OCI-LY3 (cell line): ENCODE data around the gene METTL23.
"Not testable (repeated sequence)": the region's sequence is repeated elsewhere in the genome, so short reads cannot be mapped to it uniquely, and the experiment has no call there.

ENCODE experiments used
- H2AFZ ChIP-seq: fragments of 200-600, 300-600 bp; shearing (Covaris generic); 2 replicates; pipeline ENCODE4 v1.6.0; 2014; ENCODE audit warnings: antibody characterized with exemption, low read depth, low read length
- H3K27ac ChIP-seq: fragments of 200-600, 300-600 bp; sonication (generic); 2 replicates; pipeline ENCODE4 v1.5.1; 2014; ENCODE audit warnings: mild to moderate bottlenecking, low read length, moderate library complexity, mixed read lengths
- H3K27me3 ChIP-seq: fragments of 200-600, 300-600 bp; sonication (generic); 2 replicates; pipeline ENCODE4 v1.6.1; 2014; ENCODE audit warnings: low read depth, low read length, mixed read lengths
- H3K36me3 ChIP-seq: fragments of 200-600, 300-600 bp; sonication (generic); replicated peaks from 2 replicates; pipeline ENCODE3; 2014; ENCODE audit warnings: low read depth, low read length, mixed read lengths
- H3K4me1 ChIP-seq: fragments of 300-600, 200-600 bp; sonication (generic); 2 replicates; pipeline ENCODE4 v1.6.1; 2014; ENCODE audit warnings: low read length, mixed read lengths
- H3K4me2 ChIP-seq: fragments of 200-600, 300-600 bp; sonication (generic); 2 replicates; pipeline ENCODE4 v1.6.1; 2014; ENCODE audit warnings: low read length, mixed read lengths
- H3K4me3 ChIP-seq: fragments of 300-600, 200-600 bp; sonication (generic); 2 replicates; pipeline ENCODE4 v1.5.1; 2014; ENCODE audit warnings: antibody characterized with exemption, mild to moderate bottlenecking, low read length, moderate library complexity
- H3K79me2 ChIP-seq: fragments of 300-600, 200-600 bp; shearing (Covaris generic); 2 replicates; pipeline ENCODE4 v1.6.1; 2014; ENCODE audit warnings: mild to moderate bottlenecking, low read length, mixed read lengths
- H3K9ac ChIP-seq: fragments of 300-600, 200-600 bp; shearing (Covaris generic); 2 replicates; pipeline ENCODE4 v1.6.0; 2014; ENCODE audit warnings: mild to moderate bottlenecking, low read length, moderate library complexity
- H3K9me3 ChIP-seq: fragments of 200-600, 300-600 bp; shearing (Covaris generic); 2 replicates; pipeline ENCODE4 v1.6.1; 2014; ENCODE audit warnings: low read length, mixed read lengths; ENCODE audit not compliant: insufficient read depth
- H4K20me1 ChIP-seq: fragments of 200-600, 300-600 bp; sonication (generic); 2 replicates; pipeline ENCODE4 v1.6.1; 2016; ENCODE audit warnings: low read length, mixed read lengths; ENCODE audit not compliant: insufficient read depth
- CTCF ChIP-seq: fragments of 200-600, 300-600 bp; sonication (generic); IDR thresholded peaks from 2 replicates; pipeline ENCODE4 v1.5.1; 2014; ENCODE audit warnings: antibody characterized with exemption, low read length, low read depth
- EZH2phosphoT487 ChIP-seq: fragments of 200-600 bp; shearing (Covaris generic); IDR thresholded peaks from 2 replicates; pipeline ENCODE4 v1.6.1; 2018; ENCODE audit warnings: antibody characterized with exemption, mixed run types, low read depth

Gene METTL23

DNA sequence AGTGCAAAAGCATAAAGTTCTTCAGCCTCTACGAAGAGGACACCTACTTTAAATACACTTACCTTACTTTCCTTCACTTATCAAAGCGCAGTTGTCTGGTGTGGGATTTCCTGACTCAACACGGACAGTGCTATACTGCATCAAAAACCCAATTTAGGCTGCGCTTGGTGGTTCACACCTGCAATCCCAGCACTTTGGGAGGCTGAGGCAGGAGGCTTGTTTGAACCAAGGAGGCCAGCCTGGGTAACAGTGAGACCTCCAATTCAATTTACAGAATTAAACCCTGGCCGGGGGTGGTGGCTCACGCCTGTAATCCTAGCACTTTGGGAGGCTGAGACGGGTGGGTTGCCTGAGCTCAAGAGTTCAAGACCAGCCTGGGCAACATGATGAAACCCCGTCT, 4.4 kb upstream of the METTL23 start:
- H3K4me1 ChIP-seq = peaks cover 8% of the 10 kb centered on the region
- H3K36me3 ChIP-seq = peaks cover 54% of the 10 kb centered on the region
- H3K9me3 ChIP-seq = no peaks in the 10 kb centered on the region
- no peaks in the 10 kb centered on the region for H4K20me1 ChIP-seq
- no peak overlapping the region for H3K27ac ChIP-seq
- H3K79me2 ChIP-seq = peaks cover 31% of the 10 kb centered on the region
- no peak overlapping the region for H3K4me2 ChIP-seq
- H3K27me3 ChIP-seq = no peaks in the 10 kb centered on the region
- TF ChIP-seq CTCF (no peak), EZH2phosphoT487 (no peak)
- H3K9ac ChIP-seq = no peak overlapping the region
- no peak overlapping the region for H2AFZ ChIP-seq
- H3K4me3 ChIP-seq = no peak overlapping the region

DNA sequence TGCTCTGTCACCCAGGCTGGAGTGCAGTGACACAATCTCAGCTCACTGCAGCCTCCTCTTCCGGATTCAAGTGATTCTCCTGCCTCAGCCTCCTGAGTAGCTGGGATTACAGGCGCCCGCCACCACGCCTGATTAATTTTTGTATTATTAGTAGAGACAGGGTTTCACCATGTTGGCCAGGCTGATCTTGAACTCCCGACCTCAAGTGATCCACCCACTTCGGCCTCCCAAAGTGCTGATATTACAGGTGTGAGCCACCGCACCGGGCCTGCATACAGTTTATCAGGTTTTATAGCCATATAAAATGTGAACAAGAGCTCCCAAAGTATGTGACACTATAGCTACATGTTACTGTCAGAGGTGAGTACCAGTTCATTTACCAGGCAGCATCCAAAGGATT, 3.7 kb upstream of the METTL23 start:
- not testable (repeated sequence) for H3K4me2 ChIP-seq
- H3K36me3 ChIP-seq = peaks cover 52% of the 10 kb centered on the region

GRCh38 chr17:76723812-76724211, 2.8 kb upstream of the METTL23 start:
- Histone ChIP-seq H3K79me2 (peaks cover 46% of the 10 kb centered on the region), H3K4me3 (no peak overlapping the region), H3K9me3 (no peaks in the 10 kb centered on the region)

More for the DNA sequence above, 3.7 kb upstream of the METTL23 start:
- H4K20me1 ChIP-seq, H3K9ac ChIP-seq, H2AFZ ChIP-seq, H3K27ac ChIP-seq, H3K9me3 ChIP-seq, H3K4me1 ChIP-seq, H3K27me3 ChIP-seq, H3K4me3 ChIP-seq: not testable (repeated sequence)
- peaks cover 38% of the 10 kb centered on the region for H3K79me2 ChIP-seq

DNA sequence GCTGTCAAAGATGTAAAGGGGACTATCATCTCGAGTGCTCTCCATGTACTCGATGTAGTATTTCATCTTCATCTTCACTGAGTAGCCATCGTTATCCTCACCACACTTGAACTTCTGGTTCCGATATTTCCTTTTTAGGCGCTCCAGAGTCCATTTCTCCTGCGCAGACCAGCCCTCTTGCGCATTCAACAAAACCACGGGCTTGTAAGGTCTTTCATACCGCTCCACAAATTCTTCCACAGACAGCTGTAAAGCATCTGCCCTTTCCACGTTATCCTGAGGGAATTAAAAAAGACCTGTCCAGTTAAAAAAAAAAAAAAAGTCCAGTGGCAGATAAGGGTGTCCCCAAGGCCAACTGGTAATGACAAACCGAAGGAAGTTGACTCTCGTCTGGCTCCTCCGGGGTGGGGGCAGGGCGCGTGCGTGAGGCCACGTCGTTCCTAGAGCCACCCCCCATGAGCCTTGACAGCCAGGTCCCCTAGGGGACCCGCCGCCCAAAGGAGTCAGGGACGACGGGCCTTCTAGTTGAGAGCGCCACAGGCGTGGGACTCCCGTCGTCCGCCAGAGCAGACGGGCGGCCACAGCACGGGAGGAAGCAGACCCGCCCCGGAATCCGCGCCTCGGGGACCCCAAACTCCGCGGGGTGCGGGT, 934 bp upstream of the METTL23 start:
- Histone ChIP-seq H3K4me2 (peak overlapping the region; percentile 68), H3K27me3 (no peaks in the 10 kb centered on the region), H4K20me1 (0 out of 2 replicates have a peak, but pooled peaks cover 4% of the 10 kb centered on the region), H3K9me3 (no peaks in the 10 kb centered on the region), H3K79me2 (peaks cover 64% of the 10 kb centered on the region), H3K27ac (peak overlapping the region; percentile 95), H3K4me3 (peak overlapping the region; percentile 87), H3K9ac (peak overlapping the region; percentile 86), H3K36me3 (peaks cover 34% of the 10 kb centered on the region), H2AFZ (peak overlapping the region; percentile 40; the same call in 1 of the 2 replicates), H3K4me1 (peaks cover 8% of the 10 kb centered on the region)
- TF ChIP-seq EZH2phosphoT487 (no peak), CTCF (no peak)

More at GRCh38 chr17:76723812-76724211, 2.8 kb upstream of the METTL23 start:
- no peak overlapping the region for H3K27ac ChIP-seq
- no peak overlapping the region for H2AFZ ChIP-seq
- H3K4me2 ChIP-seq = no peak overlapping the region
- H3K36me3 ChIP-seq = peaks cover 44% of the 10 kb centered on the region
- no peak for TF ChIP-seq EZH2phosphoT487
- no peak for TF ChIP-seq CTCF
- no peaks in the 10 kb centered on the region for H3K27me3 ChIP-seq
- H3K9ac ChIP-seq = no peak overlapping the region
- no peaks in the 10 kb centered on the region for H4K20me1 ChIP-seq
- peaks cover 8% of the 10 kb centered on the region for H3K4me1 ChIP-seq
